SU-DHL-6 (cell line): Measurements from ENCODE around the gene RIN3.

Source experiments
- H2AFZ ChIP-seq: fragments of 200-600 bp; sonication (generic); 2 replicates; pipeline ENCODE4 v1.6.1; 2014; ENCODE audit warnings: low read depth, mild to moderate bottlenecking, moderate library complexity, mixed read lengths, antibody characterized with exemption, low read length; ENCODE audit not compliant: severe bottlenecking
- H3F3A ChIP-seq: fragments of 200-600 bp; shearing (Covaris generic); 2 replicates; pipeline ENCODE4 v1.6.0; 2016; ENCODE audit warnings: antibody characterized with exemption, mild to moderate bottlenecking; ENCODE audit not compliant: insufficient read depth
- H3K27ac ChIP-seq: fragments of 200-600 bp; sonication (generic); 2 replicates; pipeline ENCODE4 v1.5.1; 2016; ENCODE audit warnings: low read depth, mild to moderate bottlenecking, low read length, moderate library complexity, mixed read lengths
- H3K27me3 ChIP-seq: fragments of 200-600 bp; sonication (generic), shearing (Covaris generic); 2 replicates; pipeline ENCODE4 v1.6.0; 2014; ENCODE audit warnings: mild to moderate bottlenecking, low read length
- H3K36me3 ChIP-seq: fragments of 200-600 bp; sonication (generic); 2 replicates; pipeline ENCODE4 v1.6.1; 2014; ENCODE audit warnings: mild to moderate bottlenecking, low read length, mixed read lengths
- H3K4me2 ChIP-seq: fragments of 300-600, 200-600 bp; shearing (Covaris generic), sonication (generic); 2 replicates; pipeline ENCODE4 v1.6.0; 2014; ENCODE audit warnings: low read length, low read depth, mild to moderate bottlenecking; ENCODE audit not compliant: poor library complexity, severe bottlenecking
- H3K4me3 ChIP-seq: fragments of 200-600 bp; sonication (generic); 2 replicates; pipeline ENCODE4 v1.5.1; 2014; ENCODE audit warnings: antibody characterized with exemption, low read length, mild to moderate bottlenecking, mixed read lengths; ENCODE audit not compliant: insufficient read depth, poor library complexity, severe bottlenecking
- H3K79me2 ChIP-seq: fragments of 200-600 bp; sonication (generic); 2 replicates; pipeline ENCODE4 v1.6.1; 2014; ENCODE audit warnings: mild to moderate bottlenecking, low read length, moderate library complexity; ENCODE audit not compliant: insufficient read depth
- H3K9ac ChIP-seq: fragments of 200-600 bp; sonication (generic); 2 replicates; pipeline ENCODE4 v1.7.0; 2014; ENCODE audit warnings: mild to moderate bottlenecking, low read length
- H3K9me2 ChIP-seq: fragments of 200-600 bp; sonication (generic); replicated peaks from 2 replicates; pipeline ENCODE4 v1.6.1; 2014; ENCODE audit warnings: low read length; ENCODE audit not compliant: insufficient read depth
- H3K9me3 ChIP-seq: fragments of 200-600 bp; sonication (generic); 2 replicates; pipeline ENCODE4 v1.6.1; 2014; ENCODE audit warnings: low read length, mixed read lengths; ENCODE audit not compliant: insufficient read depth
- H4K20me1 ChIP-seq: fragments of 200-600 bp; sonication (generic); 2 replicates; pipeline ENCODE4 v1.6.1; 2014; ENCODE audit warnings: low read depth, mild to moderate bottlenecking, antibody characterized with exemption, low read length, moderate library complexity, mixed read lengths
- EZH2phosphoT487 ChIP-seq: fragments of 200-600 bp; sonication (generic), shearing (Covaris generic); conservative IDR thresholded peaks from 2 replicates; pipeline ENCODE4 v1.6.1; 2018; ENCODE audit warnings: mild to moderate bottlenecking, antibody characterized with exemption, low read length, moderate library complexity, mixed read lengths
- TF ChIP-seq, protein P1 (sequence below): fragments of 200-600 bp; sonication (generic); IDR thresholded peaks from one replicate; pipeline ENCODE4 v1.5.1; 2017; ENCODE audit warnings: antibody characterized with exemption, mild to moderate bottlenecking, low read length, moderate library complexity; ENCODE audit not compliant: insufficient read depth, poor library complexity, severe bottlenecking

RIN3 gene

DNA sequence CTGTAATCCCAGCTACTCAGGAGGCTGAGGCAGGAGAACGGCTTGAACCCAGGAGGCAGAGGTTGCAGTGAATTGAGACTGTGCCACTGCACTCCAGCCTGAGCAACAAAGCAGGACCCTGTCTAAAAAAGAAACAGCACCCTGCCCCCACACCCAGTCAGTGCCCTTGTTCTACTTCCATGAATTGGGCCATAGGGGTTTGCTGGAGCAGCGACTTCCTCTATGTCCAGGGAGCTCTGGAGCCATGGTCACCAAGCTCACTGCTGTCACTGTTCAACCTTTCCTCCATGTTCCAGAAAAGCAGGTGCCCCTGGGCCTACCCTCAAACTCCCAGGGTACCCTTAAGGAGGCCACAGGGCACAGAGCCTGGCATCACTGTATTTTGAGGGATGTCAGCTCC lies 116.8 kb downstream of the RIN3 start:
- Histone ChIP-seq H3K9me3 (peaks cover 7% of the 10 kb centered on the region; the same call in 1 of the 2 replicates), H3K79me2 (no peaks in the 10 kb centered on the region), H3K27me3 (no peaks in the 10 kb centered on the region), H3K9ac (no peak overlapping the region), H3K27ac (no peak overlapping the region), H3K36me3 (no peaks in the 10 kb centered on the region), H2AFZ (no peak overlapping the region), H3K9me2 (no peaks in the 10 kb centered on the region), H3K4me2 (no peak overlapping the region), H4K20me1 (no peaks in the 10 kb centered on the region), H3F3A (no peaks in the 10 kb centered on the region), H3K4me3 (no peak overlapping the region)
- no peak for TF ChIP-seq EZH2phosphoT487
- TF ChIP-seq, protein P1, sequence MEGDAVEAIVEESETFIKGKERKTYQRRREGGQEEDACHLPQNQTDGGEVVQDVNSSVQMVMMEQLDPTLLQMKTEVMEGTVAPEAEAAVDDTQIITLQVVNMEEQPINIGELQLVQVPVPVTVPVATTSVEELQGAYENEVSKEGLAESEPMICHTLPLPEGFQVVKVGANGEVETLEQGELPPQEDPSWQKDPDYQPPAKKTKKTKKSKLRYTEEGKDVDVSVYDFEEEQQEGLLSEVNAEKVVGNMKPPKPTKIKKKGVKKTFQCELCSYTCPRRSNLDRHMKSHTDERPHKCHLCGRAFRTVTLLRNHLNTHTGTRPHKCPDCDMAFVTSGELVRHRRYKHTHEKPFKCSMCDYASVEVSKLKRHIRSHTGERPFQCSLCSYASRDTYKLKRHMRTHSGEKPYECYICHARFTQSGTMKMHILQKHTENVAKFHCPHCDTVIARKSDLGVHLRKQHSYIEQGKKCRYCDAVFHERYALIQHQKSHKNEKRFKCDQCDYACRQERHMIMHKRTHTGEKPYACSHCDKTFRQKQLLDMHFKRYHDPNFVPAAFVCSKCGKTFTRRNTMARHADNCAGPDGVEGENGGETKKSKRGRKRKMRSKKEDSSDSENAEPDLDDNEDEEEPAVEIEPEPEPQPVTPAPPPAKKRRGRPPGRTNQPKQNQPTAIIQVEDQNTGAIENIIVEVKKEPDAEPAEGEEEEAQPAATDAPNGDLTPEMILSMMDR, result no peak

GRCh38 chr14:92631098-92631497 lies 117.5 kb downstream of the RIN3 start:
- Histone ChIP-seq H3K36me3 (no peaks in the 10 kb centered on the region), H3K9ac (no peak overlapping the region), H3K27me3 (no peaks in the 10 kb centered on the region), H3K79me2 (no peaks in the 10 kb centered on the region), H3K27ac (no peak overlapping the region), H3K9me3 (peaks cover 7% of the 10 kb centered on the region; the same call in 1 of the 2 replicates), H3K9me2 (no peaks in the 10 kb centered on the region), H3K4me2 (no peak overlapping the region), H4K20me1 (no peaks in the 10 kb centered on the region), H3K4me3 (no peak overlapping the region), H2AFZ (no peak overlapping the region), H3F3A (no peaks in the 10 kb centered on the region)
- TF ChIP-seq EZH2phosphoT487, result no peak
- TF ChIP-seq, protein P1, result no peak

DNA sequence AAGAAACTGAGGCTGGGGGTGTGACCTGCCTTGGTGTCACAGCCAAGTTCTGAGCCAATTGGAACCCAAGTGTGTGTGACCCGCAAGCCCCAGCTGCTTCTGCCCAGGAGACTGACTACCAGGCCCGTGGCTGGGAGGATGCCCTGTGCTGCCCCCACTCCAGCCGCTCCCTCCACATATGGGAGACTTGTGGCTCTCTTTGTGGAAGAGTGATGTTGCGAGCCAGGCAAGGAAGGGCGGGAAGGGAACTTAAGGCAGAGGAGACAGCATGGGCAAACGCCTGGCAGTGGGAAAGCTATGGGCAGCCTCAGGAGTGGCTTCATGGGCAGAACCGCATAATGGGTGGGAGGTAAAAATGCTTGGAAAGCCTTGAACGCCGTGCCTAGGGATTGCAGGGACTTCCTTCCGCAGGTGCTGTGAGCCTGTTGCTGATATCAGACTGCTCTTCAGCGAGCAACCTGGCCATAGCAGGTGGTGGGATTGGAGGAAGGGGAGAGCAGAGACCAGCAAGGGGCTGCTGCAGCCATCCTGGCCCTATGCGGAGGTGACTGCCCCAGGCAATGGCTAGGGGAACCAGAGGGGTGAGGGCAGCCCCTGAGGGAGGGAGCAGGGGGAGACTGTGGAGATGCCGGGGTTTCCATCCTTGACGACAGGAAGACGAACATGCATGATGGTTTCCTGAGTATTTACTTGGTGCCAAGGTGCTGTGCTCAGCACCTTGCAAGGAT lies 119.1 kb downstream of the RIN3 start:
- Histone ChIP-seq H3K27me3 (no peaks in the 10 kb centered on the region), H3F3A (no peaks in the 10 kb centered on the region), H3K4me3 (no peak overlapping the region), H2AFZ (no peak overlapping the region), H3K9ac (no peak overlapping the region), H3K4me2 (no peak overlapping the region), H3K9me2 (no peaks in the 10 kb centered on the region), H3K79me2 (no peaks in the 10 kb centered on the region), H3K9me3 (peaks cover 4% of the 10 kb centered on the region; the same call in 1 of the 2 replicates), H4K20me1 (no peaks in the 10 kb centered on the region), H3K36me3 (no peaks in the 10 kb centered on the region), H3K27ac (no peak overlapping the region)
- TF ChIP-seq, protein P1, result no peak
